GM12873 (cell line): Measurements from ENCODE around the gene CCDC148.

ENCODE experiments used
- TF ChIP-seq, protein P1 (sequence below): IDR thresholded peaks from 2 replicates; pipeline ENCODE4 v1.5.1; 2012; ENCODE audit warnings: low read depth, mild to moderate bottlenecking, moderate library complexity, low read length, control low read depth; ENCODE audit not compliant: insufficient read depth; ENCODE audit errors: missing control alignments

CCDC148 gene

DNA sequence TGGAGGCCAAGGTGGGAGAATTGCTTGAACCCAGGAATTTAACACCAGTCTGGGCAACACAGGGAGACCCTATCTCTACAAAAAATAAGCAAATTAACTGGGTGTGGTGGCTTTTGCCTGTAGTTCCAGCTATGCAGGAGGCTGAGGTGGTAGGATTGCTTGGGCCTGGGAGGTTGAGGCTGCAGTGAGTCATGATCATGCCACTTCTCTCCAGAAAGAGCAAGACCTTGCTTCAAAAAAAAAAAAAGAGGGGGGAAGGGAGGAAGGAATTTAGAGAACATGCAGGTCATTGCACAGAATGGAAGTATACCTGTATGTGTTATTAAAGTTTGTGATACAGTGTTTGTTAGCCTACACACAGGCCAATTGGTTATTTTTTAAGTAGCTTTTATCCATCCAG is 26.0 kb upstream of the CCDC148 start:
- TF ChIP-seq, protein P1, sequence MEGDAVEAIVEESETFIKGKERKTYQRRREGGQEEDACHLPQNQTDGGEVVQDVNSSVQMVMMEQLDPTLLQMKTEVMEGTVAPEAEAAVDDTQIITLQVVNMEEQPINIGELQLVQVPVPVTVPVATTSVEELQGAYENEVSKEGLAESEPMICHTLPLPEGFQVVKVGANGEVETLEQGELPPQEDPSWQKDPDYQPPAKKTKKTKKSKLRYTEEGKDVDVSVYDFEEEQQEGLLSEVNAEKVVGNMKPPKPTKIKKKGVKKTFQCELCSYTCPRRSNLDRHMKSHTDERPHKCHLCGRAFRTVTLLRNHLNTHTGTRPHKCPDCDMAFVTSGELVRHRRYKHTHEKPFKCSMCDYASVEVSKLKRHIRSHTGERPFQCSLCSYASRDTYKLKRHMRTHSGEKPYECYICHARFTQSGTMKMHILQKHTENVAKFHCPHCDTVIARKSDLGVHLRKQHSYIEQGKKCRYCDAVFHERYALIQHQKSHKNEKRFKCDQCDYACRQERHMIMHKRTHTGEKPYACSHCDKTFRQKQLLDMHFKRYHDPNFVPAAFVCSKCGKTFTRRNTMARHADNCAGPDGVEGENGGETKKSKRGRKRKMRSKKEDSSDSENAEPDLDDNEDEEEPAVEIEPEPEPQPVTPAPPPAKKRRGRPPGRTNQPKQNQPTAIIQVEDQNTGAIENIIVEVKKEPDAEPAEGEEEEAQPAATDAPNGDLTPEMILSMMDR, result no peak

DNA sequence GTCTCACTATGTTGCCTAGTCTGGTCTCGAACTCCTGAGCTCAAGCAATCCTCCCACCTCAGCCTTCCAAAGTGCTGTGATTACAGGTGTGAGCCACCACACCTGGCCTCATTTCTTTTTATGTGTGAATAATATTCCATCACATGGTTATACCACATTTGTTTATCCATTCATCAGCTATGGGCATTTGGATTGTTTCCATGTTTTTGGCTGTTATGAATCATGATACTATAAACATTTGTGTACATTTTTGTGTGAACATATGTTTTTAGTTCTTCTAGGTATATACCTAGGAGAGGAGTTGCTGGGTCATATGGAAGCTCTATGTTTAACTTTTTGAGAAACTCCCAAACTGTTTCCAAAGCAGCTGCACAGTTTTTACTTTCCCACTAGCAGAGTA is 24.6 kb upstream of the CCDC148 start:
- TF ChIP-seq, protein P1, result no peak

GRCh38 chr2:158478816-158479215 is 22.3 kb upstream of the CCDC148 start:
- TF ChIP-seq, protein P1, result no peak

DNA sequence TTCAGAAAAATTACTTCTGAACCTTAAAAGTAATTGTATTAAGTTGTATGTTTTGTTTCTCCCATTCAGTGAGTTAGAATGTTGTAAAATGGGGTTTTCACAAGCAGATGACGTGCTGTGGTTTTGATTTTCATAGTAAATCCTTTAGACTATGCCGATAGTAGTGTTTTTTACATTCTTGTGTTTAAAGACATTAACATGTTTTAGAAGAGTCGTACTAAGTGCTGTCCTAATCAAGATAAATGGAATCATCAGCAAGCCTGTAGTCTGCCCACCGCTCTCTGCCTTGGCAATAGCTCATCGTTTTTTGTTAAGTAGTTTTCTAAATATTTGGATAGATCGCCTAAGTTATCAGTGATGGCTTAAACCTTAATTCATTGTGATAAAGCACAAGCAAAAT is 21.7 kb upstream of the CCDC148 start:
- TF ChIP-seq, protein P1, result no peak

GRCh38 chr2:158477202-158477601 is 20.6 kb upstream of the CCDC148 start:
- TF ChIP-seq, protein P1, result no peak

DNA sequence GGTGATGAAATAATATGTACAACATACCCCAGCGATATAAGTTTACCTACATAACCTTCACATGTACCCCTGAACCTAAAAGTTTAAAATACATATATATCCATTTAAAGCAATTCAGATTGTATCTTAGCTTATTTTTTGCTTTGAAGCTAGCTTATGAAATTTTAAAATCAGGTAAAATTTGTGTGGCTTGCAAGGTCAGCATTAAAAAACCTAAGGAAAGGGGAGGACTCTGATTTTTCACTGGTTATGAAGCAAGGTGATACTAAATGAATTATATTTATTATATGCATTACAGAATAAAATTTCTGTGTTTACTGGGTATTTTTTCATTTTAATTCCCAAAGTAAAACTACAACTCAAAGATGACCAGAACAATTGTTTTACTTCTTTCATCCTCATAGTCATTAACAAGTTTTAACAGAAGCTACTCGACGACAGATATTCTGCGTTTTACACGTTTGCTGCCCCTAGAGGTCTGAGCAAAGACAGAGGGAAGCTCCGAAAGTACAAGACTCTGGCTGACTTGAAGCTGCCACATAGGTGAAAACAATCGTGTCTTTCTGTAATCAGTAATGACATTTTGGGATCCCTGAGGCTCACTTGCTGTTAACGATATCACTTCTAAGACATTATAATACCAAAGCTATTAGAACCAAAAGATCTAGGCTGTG is 17.3 kb upstream of the CCDC148 start:
- TF ChIP-seq, protein P1, result no peak

DNA sequence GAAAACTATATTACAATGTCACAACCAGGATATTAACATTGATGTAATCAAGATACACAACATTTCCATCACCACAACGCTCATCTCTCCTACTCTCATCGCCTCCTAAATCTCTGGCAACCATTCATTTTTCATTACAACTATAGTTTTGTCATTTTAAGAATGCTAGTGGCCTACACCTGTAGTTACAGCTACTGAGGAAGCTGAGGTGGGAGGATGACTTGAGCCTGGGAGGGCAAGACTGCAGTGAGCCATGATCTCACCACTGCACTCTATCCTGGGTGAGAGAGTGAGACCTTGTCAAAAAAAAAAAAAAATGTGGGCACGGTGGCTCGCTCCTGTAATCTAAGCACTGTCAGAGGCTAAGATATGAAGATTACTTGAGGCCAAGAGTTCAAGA is 10.7 kb upstream of the CCDC148 start:
- TF ChIP-seq, protein P1, result no peak
